OCI-LY1 (cell line): ENCODE results near the gene CRYBG3.

Source experiments
- EZH2 ChIP-seq: fragments of 200-600 bp; sonication (generic), shearing (Covaris generic); IDR thresholded peaks from 2 replicates; pipeline ENCODE4 v1.8.0; 2017; ENCODE audit warnings: borderline replicate concordance, mixed run types, mild to moderate bottlenecking, antibody characterized with exemption, low read length, moderate library complexity, mixed read lengths
- TF ChIP-seq, protein P1 (sequence below): fragments of 200-600 bp; sonication (generic), shearing (Covaris generic); IDR thresholded peaks from 2 replicates; pipeline ENCODE4 v1.5.1; 2017; ENCODE audit warnings: mild to moderate bottlenecking, antibody characterized with exemption, low read length, moderate library complexity, mixed read lengths

DNA sequence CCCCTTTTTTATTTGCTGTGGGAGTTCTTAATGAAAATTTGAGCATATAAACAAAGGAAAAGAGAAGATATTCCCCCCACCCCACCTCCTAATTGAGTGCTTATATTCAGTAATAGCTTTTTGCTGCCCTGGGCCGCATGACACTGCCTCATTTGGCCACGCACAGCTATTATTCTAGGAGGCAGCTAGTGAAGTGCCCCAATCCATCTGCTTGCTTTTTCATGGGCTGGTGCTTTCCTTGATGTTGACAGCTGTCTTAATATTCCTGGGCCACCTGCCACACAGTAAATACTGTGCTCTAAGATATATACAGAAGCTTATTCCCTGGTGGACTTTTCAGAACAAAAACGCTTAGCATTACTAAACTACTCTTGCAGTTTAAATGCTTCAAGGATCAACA lies 3.8 kb upstream of the CRYBG3 start:
- TF ChIP-seq, protein P1, sequence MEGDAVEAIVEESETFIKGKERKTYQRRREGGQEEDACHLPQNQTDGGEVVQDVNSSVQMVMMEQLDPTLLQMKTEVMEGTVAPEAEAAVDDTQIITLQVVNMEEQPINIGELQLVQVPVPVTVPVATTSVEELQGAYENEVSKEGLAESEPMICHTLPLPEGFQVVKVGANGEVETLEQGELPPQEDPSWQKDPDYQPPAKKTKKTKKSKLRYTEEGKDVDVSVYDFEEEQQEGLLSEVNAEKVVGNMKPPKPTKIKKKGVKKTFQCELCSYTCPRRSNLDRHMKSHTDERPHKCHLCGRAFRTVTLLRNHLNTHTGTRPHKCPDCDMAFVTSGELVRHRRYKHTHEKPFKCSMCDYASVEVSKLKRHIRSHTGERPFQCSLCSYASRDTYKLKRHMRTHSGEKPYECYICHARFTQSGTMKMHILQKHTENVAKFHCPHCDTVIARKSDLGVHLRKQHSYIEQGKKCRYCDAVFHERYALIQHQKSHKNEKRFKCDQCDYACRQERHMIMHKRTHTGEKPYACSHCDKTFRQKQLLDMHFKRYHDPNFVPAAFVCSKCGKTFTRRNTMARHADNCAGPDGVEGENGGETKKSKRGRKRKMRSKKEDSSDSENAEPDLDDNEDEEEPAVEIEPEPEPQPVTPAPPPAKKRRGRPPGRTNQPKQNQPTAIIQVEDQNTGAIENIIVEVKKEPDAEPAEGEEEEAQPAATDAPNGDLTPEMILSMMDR: no peak
- TF ChIP-seq EZH2: no peak
